Embryonic facial prominence (tissue), 1 donor: Measurements from ENCODE around the gene RBP5.

Source experiments
- DNase-seq: peaks from one replicate; pipeline ENCODE4 v3.0.0-alpha.2; 2016; ENCODE audit errors: extremely low spot score

Gene RBP5

DNA sequence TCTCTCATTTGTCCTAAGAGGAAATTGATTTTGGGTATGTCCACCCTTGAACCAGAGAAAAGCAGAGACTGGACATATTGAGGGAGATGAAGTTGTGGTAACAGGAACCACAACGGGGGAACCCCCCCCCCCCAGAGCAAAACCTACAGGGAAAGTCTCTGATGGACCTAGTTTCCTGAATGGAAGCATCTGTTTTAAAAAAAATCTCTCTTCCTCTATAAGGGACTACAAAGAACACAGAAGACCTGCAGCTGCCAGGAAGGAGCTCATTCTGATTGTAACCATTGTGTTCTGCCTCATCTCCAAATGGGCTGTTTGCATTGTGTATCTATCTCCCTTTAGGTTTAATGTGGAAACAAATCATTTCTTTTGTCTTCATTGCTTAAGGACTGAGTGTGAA lies 54.7 kb downstream of the RBP5 start:
- DNase-seq, result no peak
